ENCODE results near the gene RBM4. TPM values are rescaled to one million over a fixed set of nuclear protein-coding genes. Genes with fewer than 3 reads are reported as not detected.
"Not testable (repeated sequence)": the region's sequence is repeated elsewhere in the genome, so short reads cannot be mapped to it uniquely, and the experiment has no call there.

Gene RBM4
- total RNA-seq, 1 donor, result 104 TPM

DNA sequence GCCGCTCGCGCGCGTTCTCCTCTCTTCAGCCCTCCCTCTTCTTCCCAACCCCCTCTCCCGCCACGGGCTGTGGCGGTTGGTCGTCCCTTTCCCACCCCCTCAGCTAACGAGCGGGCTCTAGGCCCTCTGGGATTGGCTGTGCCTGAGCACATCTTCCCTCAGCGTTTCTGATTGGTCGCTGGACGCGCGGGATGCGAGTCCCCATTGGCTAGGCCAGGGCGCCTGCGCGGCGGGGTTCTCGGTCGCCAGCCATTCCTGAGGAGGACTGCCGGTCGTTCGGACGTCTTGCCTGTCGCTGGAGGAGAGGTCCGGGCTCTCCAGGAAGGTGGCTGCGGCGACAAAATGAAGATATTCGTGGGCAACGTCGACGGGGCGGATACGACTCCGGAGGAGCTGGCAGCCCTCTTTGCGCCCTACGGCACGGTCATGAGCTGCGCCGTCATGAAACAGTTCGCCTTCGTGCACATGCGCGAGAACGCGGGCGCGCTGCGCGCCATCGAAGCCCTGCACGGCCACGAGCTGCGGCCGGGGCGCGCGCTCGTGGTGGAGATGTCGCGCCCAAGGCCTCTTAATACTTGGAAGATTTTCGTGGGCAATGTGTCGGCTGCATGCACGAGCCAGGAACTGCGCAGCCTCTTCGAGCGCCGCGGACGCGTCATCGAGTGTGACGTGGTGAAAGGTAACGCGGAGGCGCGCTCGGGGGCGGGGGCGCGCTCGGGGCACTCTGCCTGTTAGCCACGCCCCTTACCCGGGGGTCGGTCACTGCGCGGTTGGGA is 21.9 kb upstream of the RBM4 start, which contains the start of gene RBM14:
Gene RBM14 (plus strand): TSS at position 252 of the 776 bp plus-strand sequence. CDS start 91 bp downstream, at position 343.
- peak; percentile 95 to 99 (median 99) for DNase-seq (ENCODE audit: low read depth in 2 of 3, low spot score in 2 of 3)

GRCh38 chr11:66617155-66617834 is 21.2 kb upstream of the RBM4 start:
- DNase-seq (ENCODE audit: low read depth in 2 of 3, low spot score in 2 of 3), result no peak

- DNase-seq (ENCODE audit: low read depth in 2 of 3, low spot score in 2 of 3), result peak; percentile 50 to 90 (median 64)
Observed at GRCh38 chr11:66619080-66619554, 19.4 kb upstream of the RBM4 start.

DNA sequence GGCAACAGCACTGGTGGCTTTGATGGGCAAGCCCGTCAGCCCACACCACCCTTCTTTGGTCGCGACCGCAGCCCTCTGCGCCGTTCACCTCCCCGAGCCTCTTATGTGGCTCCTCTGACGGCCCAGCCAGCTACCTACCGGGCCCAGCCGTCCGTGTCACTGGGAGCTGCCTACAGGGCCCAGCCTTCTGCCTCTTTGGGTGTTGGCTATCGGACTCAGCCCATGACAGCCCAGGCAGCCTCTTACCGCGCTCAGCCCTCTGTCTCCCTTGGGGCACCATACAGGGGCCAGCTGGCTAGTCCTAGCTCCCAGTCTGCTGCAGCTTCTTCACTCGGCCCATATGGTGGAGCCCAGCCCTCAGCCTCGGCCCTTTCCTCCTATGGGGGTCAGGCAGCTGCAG is 14.1 kb upstream of the RBM4 start:
- no peak for DNase-seq (ENCODE audit: low read depth in 2 of 3, low spot score in 2 of 3)

DNA sequence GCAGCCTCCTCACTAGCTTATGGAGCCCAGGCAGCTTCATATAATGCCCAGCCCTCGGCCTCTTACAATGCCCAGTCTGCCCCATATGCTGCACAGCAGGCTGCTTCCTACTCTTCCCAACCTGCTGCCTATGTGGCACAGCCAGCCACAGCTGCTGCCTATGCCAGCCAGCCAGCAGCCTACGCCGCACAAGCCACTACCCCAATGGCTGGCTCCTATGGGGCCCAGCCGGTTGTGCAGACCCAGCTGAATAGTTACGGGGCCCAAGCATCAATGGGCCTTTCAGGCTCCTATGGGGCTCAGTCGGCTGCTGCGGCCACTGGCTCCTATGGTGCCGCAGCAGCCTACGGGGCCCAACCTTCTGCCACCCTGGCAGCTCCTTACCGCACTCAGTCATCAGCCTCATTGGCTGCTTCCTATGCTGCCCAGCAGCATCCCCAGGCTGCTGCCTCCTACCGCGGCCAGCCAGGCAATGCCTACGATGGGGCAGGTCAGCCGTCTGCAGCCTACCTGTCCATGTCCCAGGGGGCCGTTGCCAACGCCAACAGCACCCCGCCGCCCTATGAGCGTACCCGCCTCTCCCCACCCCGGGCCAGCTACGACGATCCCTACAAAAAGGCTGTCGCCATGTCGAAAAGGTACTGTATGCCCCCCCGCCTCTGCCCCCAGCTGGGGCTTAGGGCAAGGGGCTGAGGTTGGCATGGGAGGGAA is 13.3 kb upstream of the RBM4 start:
- no peak for DNase-seq (ENCODE audit: low read depth in 2 of 3, low spot score in 2 of 3)

DNA sequence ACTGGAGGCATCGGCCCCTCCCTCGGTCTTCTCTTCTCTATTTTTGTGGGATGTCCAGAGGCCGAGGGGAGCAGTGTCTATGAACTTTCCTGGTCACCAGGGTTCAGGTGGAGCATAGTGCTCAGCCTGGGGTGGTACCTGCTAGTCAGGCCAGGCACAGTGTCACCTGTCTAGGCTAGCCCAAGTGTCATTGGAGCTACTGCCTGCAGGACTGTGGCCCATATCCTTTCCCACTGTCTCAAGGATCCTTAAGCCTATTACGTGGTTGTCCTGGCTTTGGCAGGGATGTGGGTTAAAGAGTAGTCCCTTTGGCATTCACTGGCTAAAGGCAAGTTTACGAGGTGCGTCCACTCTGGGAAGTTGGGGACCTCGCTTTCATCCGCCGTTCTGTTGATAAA is 12.8 kb upstream of the RBM4 start:
- DNase-seq (ENCODE audit: low read depth in 2 of 3, low spot score in 2 of 3), result no peak

- no peak for DNase-seq (ENCODE audit: low read depth in 2 of 3, low spot score in 2 of 3)
Observed at GRCh38 chr11:66626382-66626781, 12.1 kb upstream of the RBM4 start.

DNA sequence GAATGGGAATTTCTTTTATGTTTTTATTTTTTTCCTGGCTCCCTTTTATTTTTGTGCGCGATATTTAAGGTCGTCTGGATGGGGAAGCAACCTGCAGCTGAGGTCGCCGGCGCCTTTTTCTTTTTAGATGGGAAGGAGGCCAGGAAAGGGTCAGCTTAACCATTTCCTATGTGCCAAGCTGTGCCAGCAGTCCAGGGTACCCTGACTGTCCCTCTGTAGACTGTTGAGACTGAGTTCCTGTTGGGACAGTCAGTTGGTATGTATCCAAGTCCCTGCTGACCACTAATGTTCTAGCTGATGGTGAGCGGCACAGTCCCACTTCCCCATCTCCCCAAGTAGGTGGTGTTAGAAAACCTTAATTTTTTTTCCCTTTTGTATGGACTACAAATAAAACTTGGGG is 11.6 kb upstream of the RBM4 start:
- DNase-seq (ENCODE audit: low read depth in 2 of 3, low spot score in 2 of 3), result no peak

DNA sequence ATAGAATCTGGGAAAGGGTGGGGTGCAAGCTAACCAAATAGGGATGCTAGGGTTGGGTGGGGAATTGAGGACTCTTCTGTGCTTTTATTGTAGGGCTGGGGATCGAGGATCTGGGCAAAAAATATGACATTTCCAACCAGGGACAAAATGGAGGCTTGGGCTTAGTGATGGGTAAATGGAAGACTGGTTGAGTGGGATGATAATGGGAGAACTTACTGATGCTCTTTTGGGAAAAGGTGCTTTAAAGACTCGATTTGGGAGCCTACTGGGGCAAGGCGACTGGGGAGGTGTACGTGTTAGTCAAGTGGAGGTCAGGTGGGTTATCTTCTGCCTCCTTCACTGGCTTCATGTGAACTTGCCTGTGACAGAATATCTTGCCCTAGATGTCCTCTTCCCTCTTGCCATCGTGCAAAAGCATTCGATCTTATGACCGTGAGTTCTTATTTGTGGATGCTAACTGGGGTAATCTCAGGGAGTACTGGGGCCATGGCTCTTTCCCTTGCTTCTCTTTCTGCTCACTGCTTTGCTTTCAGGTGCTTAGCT is 10.4 kb upstream of the RBM4 start:
- no peak for DNase-seq (ENCODE audit: low read depth in 2 of 3, low spot score in 2 of 3)

DNA sequence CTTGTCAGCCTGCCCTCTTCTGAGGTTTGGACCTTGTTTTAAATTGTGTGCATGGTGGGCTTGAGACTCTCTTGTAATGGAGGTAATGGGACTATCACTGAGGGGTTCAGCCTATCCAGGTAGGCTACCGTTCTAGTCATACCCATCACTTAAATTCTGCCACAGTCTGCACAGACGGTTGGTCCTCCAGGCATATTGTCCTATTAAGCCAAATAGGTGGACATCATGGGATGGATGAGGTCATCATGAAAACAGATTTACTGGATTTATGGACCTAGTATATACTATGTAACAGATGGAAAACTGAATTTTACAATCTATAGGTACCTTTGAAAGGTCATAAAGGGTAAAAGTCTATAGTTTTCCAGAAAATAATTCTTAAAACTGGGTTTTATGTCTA is 9.1 kb upstream of the RBM4 start:
- DNase-seq (ENCODE audit: low read depth in 2 of 3, low spot score in 2 of 3), result no peak

- DNase-seq (ENCODE audit: low read depth in 2 of 3, low spot score in 2 of 3), result no peak
Observed at GRCh38 chr11:66631883-66632282, 6.6 kb upstream of the RBM4 start.

- no peak for DNase-seq (ENCODE audit: low read depth in 2 of 3, low spot score in 2 of 3)
Observed at GRCh38 chr11:66632952-66633351, 5.6 kb upstream of the RBM4 start.

DNA sequence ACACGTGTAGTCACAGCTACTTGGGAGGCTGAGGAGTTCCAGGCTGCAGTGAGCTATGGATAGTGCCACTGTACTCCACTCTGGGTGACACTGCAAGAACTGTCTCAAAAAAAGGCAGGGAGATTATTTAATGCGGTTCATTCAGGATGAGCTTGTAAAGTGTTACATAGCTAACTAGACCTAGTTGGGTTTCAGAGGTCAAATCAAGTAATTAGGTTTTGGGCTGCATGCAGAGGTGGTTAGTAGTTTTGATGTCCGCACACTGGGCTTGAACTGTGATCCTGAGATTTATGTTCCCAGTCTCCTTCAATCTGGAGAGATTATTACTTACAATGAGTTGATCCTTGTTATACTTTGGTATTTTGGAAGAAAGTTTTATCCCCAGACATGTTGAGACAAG is 2.1 kb upstream of the RBM4 start:
- no peak for DNase-seq (ENCODE audit: low read depth in 2 of 3, low spot score in 2 of 3)

GRCh38 chr11:66637557-66638176 is 836 bp upstream of the RBM4 start:
- DNase-seq (ENCODE audit: low read depth in 2 of 3, low spot score in 2 of 3), result no peak

DNA sequence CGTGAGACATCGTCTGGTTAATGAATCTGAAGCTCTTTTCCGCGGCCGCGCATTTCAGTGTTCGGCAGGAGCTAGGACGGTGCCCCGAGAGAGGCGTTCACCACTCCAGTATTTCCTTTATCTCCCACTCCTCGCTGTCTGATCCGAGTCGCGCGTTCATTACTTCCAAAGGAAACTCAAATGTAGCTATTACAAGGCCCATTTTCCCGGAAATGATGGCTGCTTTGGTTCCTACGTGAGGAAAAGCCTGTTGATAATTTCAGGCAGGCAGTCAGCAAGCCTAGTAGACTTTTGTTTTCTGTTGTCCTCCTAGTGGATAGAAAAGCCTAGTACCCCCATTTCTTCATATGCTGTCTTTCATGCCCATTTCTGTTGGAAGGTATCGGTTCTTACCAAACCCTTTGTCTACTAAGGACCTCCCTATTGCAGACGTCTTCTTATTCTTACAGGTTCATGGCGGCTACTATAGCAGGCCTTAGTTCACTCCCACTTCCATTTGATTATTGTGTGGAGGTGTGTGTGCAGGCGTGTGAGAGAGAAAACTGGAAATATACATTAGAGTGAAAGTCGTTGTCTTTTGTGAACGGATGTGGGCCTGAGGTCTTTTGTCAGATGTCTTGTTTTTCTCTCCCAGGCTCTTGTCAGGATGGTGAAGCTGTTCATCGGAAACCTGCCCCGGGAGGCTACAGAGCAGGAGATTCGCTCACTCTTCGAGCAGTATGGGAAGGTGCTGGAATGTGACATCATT is 737 bp downstream of the RBM4 start:
- DNase-seq (ENCODE audit: low read depth in 2 of 3, low spot score in 2 of 3), result peak in 2 of 3 donors; percentile 62 to 74

- not testable (repeated sequence) for DNase-seq (ENCODE audit: low read depth in 2 of 3, low spot score in 2 of 3)
Observed at GRCh38 chr11:66639814-66640340, 1.4 kb downstream of the RBM4 start.

GRCh38 chr11:66641834-66642233 is 3.3 kb downstream of the RBM4 start:
- no peak for DNase-seq (ENCODE audit: low read depth in 2 of 3, low spot score in 2 of 3)

DNA sequence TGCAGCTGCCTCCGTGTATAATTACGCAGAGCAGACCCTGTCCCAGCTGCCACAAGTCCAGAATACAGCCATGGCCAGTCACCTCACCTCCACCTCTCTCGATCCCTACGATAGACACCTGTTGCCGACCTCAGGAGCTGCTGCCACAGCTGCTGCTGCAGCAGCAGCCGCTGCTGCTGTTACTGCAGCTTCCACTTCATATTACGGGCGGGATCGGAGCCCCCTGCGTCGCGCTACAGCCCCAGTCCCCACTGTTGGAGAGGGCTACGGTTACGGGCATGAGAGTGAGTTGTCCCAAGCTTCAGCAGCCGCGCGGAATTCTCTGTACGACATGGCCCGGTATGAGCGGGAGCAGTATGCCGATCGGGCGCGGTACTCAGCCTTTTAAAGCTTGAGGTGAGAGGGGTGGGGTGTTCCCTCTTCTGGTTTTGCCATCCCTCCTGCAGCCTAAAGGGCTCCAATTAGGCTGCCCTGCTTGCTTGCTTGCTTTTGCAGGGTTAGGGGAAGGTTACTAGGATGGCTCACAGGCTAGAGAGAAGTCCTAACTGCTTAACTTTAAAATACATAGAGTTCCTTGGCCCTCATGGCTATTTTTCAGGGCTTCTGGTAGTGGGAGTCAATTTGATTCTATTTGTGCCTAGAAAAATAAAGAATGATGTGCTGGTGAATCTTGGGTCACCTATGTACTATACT is 5.4 kb downstream of the RBM4 start:
- no peak for DNase-seq (ENCODE audit: low read depth in 2 of 3, low spot score in 2 of 3)

- no peak for DNase-seq (ENCODE audit: low read depth in 2 of 3, low spot score in 2 of 3)
Observed at GRCh38 chr11:66646828-66647227, 8.3 kb downstream of the RBM4 start.
